Activated naive CD8-positive, alpha-beta T cell treated with anti-CD3 and anti-CD28 coated beads for 36 hours (primary cell): Measurements from ENCODE around the gene TMEM150A. TPM values are rescaled to one million over a fixed set of nuclear protein-coding genes. Genes with fewer than 3 reads are reported as not detected.
"Not testable (repeated sequence)": the region's sequence is repeated elsewhere in the genome, so short reads cannot be mapped to it uniquely, and the experiment has no call there.

Experiments
- DNase-seq: peaks from one replicate; pipeline ENCODE4 v3.0.0; 2021
- H3K27ac Mint-ChIP-seq: one replicate; pipeline ENCODE4 v1.8.0; 2022; ENCODE audit warnings: mild to moderate bottlenecking, moderate library complexity, mixed read lengths
- H3K27me3 Mint-ChIP-seq: one replicate; pipeline ENCODE4 v1.8.0; 2022; ENCODE audit warnings: mild to moderate bottlenecking, mixed read lengths
- H3K36me3 Mint-ChIP-seq: one replicate; pipeline ENCODE4 v1.8.0; 2021; ENCODE audit warnings: mild to moderate bottlenecking, mixed read lengths
- H3K4me1 Mint-ChIP-seq: one replicate; pipeline ENCODE4 v1.8.0; 2021; ENCODE audit warnings: mixed read lengths
- H3K4me3 Mint-ChIP-seq: one replicate; pipeline ENCODE4 v1.8.0; 2022; ENCODE audit warnings: mild to moderate bottlenecking, moderate library complexity, mixed read lengths
- H3K9me3 Mint-ChIP-seq: one replicate; pipeline ENCODE4 v1.8.0; 2022; ENCODE audit warnings: mixed read lengths
- total RNA-seq, 2 experiments: library from RNA; stranded (reverse); gene quantifications; one replicate each; pipeline ENCODE4 v1.2.3, GENCODE V29; 2021

TMEM150A gene
- total RNA-seq, 2 experiments from 2014 or later, result 2.4 to 3.4 TPM

- H3K4me3 Mint-ChIP-seq, result peak within 1 kb of the TSS; percentile 96
- peaks cover 15% of the 10 kb centered on the region for H3K36me3 Mint-ChIP-seq
- peak; percentile 67 for DNase-seq
- H3K9me3 Mint-ChIP-seq, result no peaks in the 10 kb centered on the region
- peaks cover 32% of the 10 kb centered on the region for H3K4me1 Mint-ChIP-seq
- peak within 1 kb of the TSS; percentile 89 for H3K27ac Mint-ChIP-seq
- no peaks in the 10 kb centered on the region for H3K27me3 Mint-ChIP-seq
Observed at GRCh38 chr2:85577386-85578242, 24.9 kb downstream of the TMEM150A start, which contains the start of gene VAMP8. VAMP8 (plus strand) TSS chr2:85577586; CDS start chr2:85577647, 61 bp downstream.

DNA sequence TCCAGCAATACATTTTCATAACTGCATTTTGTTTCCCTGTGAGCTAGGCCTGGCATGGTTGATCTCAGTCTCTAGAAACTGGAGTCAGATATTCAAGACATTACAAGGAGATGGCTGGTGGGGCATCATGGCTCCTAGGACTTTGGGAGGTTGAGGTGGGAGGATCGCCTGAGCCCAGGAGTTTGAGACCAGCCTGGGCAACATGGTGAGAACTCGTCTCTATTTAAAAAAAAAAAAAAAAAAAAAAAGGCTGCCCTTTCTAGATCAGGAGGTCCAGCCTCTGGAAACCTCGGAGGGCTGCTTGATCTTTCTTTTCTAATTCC is 25.5 kb downstream of the TMEM150A start:
- Mint-ChIP-seq H3K4me3 (peak overlapping the region; percentile 96), H3K9me3 (no peaks in the 10 kb centered on the region), H3K27me3 (no peaks in the 10 kb centered on the region), H3K27ac (peak overlapping the region; percentile 89), H3K36me3 (peaks cover 11% of the 10 kb centered on the region), H3K4me1 (peaks cover 28% of the 10 kb centered on the region)
- DNase-seq, result no peak

- Mint-ChIP-seq H3K27me3 (no peaks in the 10 kb centered on the region), H3K9me3 (no peaks in the 10 kb centered on the region)
Observed at GRCh38 chr2:85575739-85576138, 26.8 kb downstream of the TMEM150A start.

DNA sequence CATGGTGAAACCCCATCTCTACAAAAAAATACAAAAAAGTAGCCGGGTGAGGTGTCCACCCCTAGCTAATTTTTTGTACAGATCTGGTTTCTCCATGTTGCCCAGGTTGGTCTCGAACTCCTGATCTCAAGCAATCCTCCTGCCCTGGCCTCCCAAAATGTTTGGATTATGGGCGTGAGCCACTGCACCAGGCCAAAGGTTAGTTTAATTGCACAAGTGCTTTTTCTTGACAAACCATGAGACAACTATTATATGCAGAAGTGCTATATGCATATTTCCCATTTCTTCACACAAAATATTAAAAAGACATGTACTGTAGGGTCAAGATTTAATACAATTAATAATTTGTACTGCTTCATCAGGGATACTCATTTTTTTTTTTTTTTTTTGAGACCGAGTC is 36.2 kb downstream of the TMEM150A start:
- Mint-ChIP-seq H3K9me3 (no peaks in the 10 kb centered on the region), H3K4me3 (no peak overlapping the region), H3K27me3 (no peaks in the 10 kb centered on the region), H3K4me1 (peaks cover 12% of the 10 kb centered on the region), H3K36me3 (no peaks in the 10 kb centered on the region), H3K27ac (no peak overlapping the region)
- DNase-seq, result no peak

More at GRCh38 chr2:85575739-85576138, 26.8 kb downstream of the TMEM150A start:
- no peak for DNase-seq
- H3K36me3 Mint-ChIP-seq, result peaks cover 6% of the 10 kb centered on the region
- H3K4me3 Mint-ChIP-seq, result no peak overlapping the region
- peaks cover 24% of the 10 kb centered on the region for H3K4me1 Mint-ChIP-seq
- no peak overlapping the region for H3K27ac Mint-ChIP-seq

DNA sequence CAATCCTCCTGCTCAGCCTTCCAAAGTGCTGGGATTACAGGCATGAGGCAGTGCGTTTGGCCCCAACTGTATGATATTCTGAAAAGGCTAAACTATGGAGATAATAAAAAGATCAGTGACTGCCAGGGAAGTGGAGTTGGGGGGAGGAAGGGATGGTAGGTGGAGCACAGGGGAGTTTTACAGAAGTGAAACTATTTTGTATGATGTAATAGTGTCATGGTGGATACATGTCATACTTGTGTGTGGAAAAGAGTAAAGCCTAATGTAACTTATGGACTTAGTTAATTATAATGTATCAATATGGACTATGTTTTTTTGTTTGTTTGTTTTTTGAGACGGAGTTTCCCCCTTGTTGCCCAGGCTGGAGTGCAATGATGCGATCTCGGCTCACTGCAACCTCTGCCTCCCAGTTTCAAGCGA is 38.3 kb downstream of the TMEM150A start:
- Mint-ChIP-seq H3K27me3 (no peaks in the 10 kb centered on the region), H3K36me3 (no peaks in the 10 kb centered on the region), H3K9me3 (no peaks in the 10 kb centered on the region), H3K4me1 (peaks cover 31% of the 10 kb centered on the region), H3K4me3 (no peak overlapping the region), H3K27ac (peak overlapping the region; percentile 18)
- no peak for DNase-seq

- H3K27me3 Mint-ChIP-seq, result no peaks in the 10 kb centered on the region
- peak within 1 kb of the TSS; percentile 95 for H3K27ac Mint-ChIP-seq
- peaks cover 40% of the 10 kb centered on the region for H3K4me1 Mint-ChIP-seq
- H3K36me3 Mint-ChIP-seq, result peaks cover 2% of the 10 kb centered on the region
- DNase-seq, result peak; percentile 93
- peak within 1 kb of the TSS; percentile 98 for H3K4me3 Mint-ChIP-seq
- no peaks in the 10 kb centered on the region for H3K9me3 Mint-ChIP-seq
Observed at GRCh38 chr2:85561280-85562212, 41.0 kb downstream of the TMEM150A start, which contains the start of gene GGCX. GGCX (minus strand) TSS chr2:85561493; CDS start chr2:85561428, 65 bp downstream.

GRCh38 chr2:85560812-85561279 is 41.7 kb downstream of the TMEM150A start:
- peak; percentile 42 for DNase-seq
- Mint-ChIP-seq H3K27ac (peak overlapping the region; percentile 95), H3K27me3 (no peaks in the 10 kb centered on the region), H3K9me3 (no peaks in the 10 kb centered on the region), H3K4me3 (peak overlapping the region; percentile 98), H3K4me1 (peaks cover 40% of the 10 kb centered on the region), H3K36me3 (peaks cover 3% of the 10 kb centered on the region)

GRCh38 chr2:85560403-85560726 is 42.1 kb downstream of the TMEM150A start:
- not testable (repeated sequence) for H3K27me3 Mint-ChIP-seq, DNase-seq, H3K9me3 Mint-ChIP-seq, H3K36me3 Mint-ChIP-seq
- Mint-ChIP-seq H3K27ac (peak overlapping the region; percentile 95), H3K4me3 (peak overlapping the region; percentile 98), H3K4me1 (peaks cover 40% of the 10 kb centered on the region)

GRCh38 chr2:85558160-85558559 is 44.3 kb downstream of the TMEM150A start:
- DNase-seq, result no peak
- Mint-ChIP-seq H3K27me3 (no peaks in the 10 kb centered on the region), H3K4me3 (no peak overlapping the region), H3K27ac (no peak overlapping the region), H3K9me3 (no peaks in the 10 kb centered on the region), H3K4me1 (peaks cover 33% of the 10 kb centered on the region), H3K36me3 (peaks cover 5% of the 10 kb centered on the region)

DNA sequence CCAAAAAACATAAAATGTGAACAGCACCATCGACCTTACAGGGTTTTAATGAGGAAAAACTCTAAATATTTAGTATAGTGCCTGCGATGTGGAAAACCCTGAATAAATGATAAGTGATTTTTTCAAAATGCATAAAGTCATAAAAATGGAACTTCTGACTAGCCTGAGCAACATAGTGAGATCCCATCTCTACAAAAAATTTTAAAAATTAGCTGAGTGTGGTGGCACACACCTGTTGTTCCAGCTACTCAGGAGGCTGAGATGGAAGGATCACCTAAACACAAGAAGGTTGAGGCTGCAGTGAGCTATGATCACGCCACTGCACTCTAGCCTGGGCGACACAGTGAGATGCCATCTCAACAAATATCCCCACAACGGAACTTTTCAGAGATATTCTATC is 45.4 kb downstream of the TMEM150A start:
- Mint-ChIP-seq H3K9me3 (no peaks in the 10 kb centered on the region), H3K4me1 (peaks cover 29% of the 10 kb centered on the region), H3K27me3 (no peaks in the 10 kb centered on the region), H3K36me3 (peaks cover 5% of the 10 kb centered on the region), H3K27ac (no peak overlapping the region), H3K4me3 (no peak overlapping the region)
- no peak for DNase-seq

DNA sequence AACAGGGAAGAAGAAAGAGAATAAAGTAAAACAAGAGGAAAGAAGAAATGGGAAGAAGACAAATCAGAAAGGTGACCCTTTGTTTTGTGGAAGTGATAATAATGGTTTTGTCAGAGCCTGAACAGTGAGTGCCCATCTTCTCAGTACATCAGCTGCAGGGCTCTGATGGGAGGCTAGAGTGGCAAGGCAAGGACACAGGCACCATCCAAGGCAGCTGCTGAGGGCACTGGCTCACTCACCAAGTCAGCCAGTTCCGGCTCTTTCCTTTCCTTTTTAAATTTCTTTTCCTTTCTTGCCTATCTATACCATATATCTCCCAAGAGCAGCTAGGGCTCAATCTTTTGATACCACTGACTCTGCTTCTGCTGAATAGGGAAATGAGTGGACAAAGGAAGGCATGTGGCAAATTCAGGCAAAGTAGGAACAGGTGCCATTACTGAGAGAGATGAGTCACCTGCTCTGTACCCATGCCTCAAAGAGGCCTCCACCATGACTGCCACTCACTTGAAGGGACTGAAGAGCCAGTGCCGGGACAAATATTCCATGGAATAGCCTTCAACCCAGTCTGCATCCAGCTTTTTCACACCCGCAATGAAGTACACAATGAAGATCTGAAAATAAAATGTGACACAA is 47.4 kb downstream of the TMEM150A start:
- Mint-ChIP-seq H3K4me3 (no peak overlapping the region), H3K9me3 (no peaks in the 10 kb centered on the region), H3K36me3 (peaks cover 11% of the 10 kb centered on the region), H3K27ac (no peak overlapping the region), H3K4me1 (peaks cover 18% of the 10 kb centered on the region), H3K27me3 (no peaks in the 10 kb centered on the region)
- DNase-seq, result no peak

DNA sequence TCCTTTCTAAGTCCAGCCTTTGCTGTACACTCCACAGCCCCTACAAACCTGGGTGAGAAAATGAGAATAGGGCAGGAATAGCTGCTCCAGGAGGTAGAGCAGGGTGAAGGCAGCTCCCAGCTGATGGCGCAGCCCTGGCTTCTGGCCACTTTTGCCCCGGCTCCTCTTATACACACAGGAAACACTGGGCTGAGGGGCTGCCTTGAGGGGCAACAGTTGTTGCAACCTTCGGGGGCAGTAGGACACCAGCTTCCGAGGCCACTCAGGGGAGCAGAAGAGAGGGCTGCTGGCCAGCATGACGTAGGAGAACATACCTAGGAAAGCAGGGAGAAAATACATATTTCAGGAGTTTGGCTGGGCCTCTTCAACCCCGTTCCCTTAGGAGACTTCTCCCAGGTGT is 49.3 kb downstream of the TMEM150A start:
- peaks cover 1% of the 10 kb centered on the region for H3K4me1 Mint-ChIP-seq
- no peaks in the 10 kb centered on the region for H3K27me3 Mint-ChIP-seq
- H3K36me3 Mint-ChIP-seq, result peaks cover 8% of the 10 kb centered on the region
- H3K27ac Mint-ChIP-seq, result no peak overlapping the region
- H3K4me3 Mint-ChIP-seq, result no peak overlapping the region
- DNase-seq, result no peak
- no peaks in the 10 kb centered on the region for H3K9me3 Mint-ChIP-seq

DNA sequence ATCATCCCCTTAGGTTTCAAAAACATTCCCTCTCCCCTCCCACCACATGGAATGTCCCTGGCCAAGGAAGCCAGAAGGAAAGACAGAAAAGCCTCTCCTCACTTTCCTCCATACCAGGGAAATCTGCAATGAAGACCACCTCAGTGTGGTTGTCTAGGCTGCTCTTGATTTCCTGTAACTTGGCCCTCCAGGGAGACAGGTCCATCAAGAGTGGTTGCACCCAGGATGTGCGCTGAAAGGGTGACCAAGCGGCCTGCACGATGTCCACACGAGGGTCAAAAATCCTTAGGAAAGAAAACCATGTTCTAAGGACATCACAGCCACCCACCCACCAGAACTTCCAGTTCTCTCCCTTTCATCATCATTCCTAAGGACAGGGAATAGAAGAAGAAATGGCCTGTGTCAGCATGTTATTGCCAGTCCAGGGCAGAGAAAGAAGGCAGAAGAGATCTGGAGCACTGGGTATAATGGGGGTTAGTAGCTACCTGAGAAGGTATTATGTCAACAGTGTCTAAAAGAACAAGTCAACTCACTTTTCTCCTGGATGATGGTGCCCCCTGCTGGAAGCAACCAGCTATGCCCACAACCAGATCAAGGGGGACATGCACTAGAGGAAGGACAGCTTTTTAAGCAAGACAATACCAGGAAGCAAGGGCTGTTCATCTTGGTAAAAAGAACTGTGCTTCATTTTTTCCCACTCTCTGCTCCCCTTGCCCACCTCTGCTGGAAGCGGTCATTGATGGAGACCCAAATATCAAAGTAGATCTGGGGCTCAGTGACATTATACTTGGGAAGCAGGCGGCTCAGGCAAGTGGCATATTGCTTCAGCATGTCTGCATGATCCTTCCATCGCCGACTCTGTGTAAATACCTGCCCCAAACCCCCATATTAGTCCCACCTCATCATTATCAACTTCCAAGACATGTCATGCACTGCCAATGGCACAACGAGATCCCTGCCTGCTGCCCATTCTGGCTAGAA is 50.5 kb downstream of the TMEM150A start:
- H3K27me3 Mint-ChIP-seq, result no peaks in the 10 kb centered on the region
- no peaks in the 10 kb centered on the region for H3K4me1 Mint-ChIP-seq
- peak; percentile 78 for DNase-seq
- peaks cover 8% of the 10 kb centered on the region for H3K36me3 Mint-ChIP-seq
- no peak overlapping the region for H3K27ac Mint-ChIP-seq
- no peaks in the 10 kb centered on the region for H3K9me3 Mint-ChIP-seq
- no peak overlapping the region for H3K4me3 Mint-ChIP-seq

DNA sequence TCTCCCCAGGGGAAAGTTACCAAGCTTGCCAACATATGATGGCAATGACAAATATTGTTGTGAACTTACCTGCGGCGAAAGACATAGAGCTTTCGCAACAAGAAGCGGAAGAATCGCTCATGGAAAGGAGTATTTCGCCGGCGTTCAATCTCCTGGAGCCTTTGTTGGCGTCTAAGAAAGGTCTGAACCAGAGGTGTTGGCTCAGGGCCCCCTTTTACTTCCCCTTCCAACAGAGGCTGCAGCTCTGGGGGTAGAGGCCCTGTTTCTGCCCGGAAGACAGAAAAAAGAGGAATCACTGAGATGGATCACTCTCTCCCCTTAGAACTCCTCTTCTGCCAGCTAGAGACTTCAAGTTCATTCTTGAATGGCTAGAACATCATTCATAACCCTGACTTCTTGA is 52.0 kb downstream of the TMEM150A start:
- H3K27ac Mint-ChIP-seq, result no peak overlapping the region
- H3K4me3 Mint-ChIP-seq, result no peak overlapping the region
- DNase-seq, result no peak
- H3K9me3 Mint-ChIP-seq, result no peaks in the 10 kb centered on the region
- H3K4me1 Mint-ChIP-seq, result no peaks in the 10 kb centered on the region
- peaks cover 6% of the 10 kb centered on the region for H3K36me3 Mint-ChIP-seq
- H3K27me3 Mint-ChIP-seq, result no peaks in the 10 kb centered on the region
